ENCODE results near the gene MAST2.

Gene MAST2

GRCh38 chr1:46030074-46030870 lies 226.9 kb downstream of the MAST2 start:
- DNase-seq (ENCODE audit: low read depth) = no peak
- TF ChIP-seq, protein P1, sequence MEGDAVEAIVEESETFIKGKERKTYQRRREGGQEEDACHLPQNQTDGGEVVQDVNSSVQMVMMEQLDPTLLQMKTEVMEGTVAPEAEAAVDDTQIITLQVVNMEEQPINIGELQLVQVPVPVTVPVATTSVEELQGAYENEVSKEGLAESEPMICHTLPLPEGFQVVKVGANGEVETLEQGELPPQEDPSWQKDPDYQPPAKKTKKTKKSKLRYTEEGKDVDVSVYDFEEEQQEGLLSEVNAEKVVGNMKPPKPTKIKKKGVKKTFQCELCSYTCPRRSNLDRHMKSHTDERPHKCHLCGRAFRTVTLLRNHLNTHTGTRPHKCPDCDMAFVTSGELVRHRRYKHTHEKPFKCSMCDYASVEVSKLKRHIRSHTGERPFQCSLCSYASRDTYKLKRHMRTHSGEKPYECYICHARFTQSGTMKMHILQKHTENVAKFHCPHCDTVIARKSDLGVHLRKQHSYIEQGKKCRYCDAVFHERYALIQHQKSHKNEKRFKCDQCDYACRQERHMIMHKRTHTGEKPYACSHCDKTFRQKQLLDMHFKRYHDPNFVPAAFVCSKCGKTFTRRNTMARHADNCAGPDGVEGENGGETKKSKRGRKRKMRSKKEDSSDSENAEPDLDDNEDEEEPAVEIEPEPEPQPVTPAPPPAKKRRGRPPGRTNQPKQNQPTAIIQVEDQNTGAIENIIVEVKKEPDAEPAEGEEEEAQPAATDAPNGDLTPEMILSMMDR (conservative IDR thresholded peaks at IDR 0.05; ENCODE audit: low read depth, low read length) = no peak
- no peak overlapping the region for H3K4me3 ChIP-seq (ENCODE audit: low read length)

- no peak overlapping the region for H3K4me3 ChIP-seq (ENCODE audit: low read length)
- TF ChIP-seq, protein P1 (conservative IDR thresholded peaks at IDR 0.05; ENCODE audit: low read depth, low read length) = no peak
- no peak for DNase-seq (ENCODE audit: low read depth)
These were observed 227.7 kb downstream of the MAST2 start for GRCh38 chr1:46030876-46031660.

GRCh38 chr1:46034601-46035516 lies 231.4 kb downstream of the MAST2 start:
- TF ChIP-seq, protein P1 (conservative IDR thresholded peaks at IDR 0.05; ENCODE audit: low read depth, low read length) = no peak
- DNase-seq (ENCODE audit: low read depth) = no peak
- no peak overlapping the region for H3K4me3 ChIP-seq (ENCODE audit: low read length)

- DNase-seq (ENCODE audit: low read depth) = peak; percentile 39
- no peak overlapping the region for H3K4me3 ChIP-seq (ENCODE audit: low read length)
- TF ChIP-seq, protein P1 (conservative IDR thresholded peaks at IDR 0.05; ENCODE audit: low read depth, low read length) = peak; percentile 99
These were observed 233.8 kb downstream of the MAST2 start for GRCh38 chr1:46036894-46037839.

- no peak overlapping the region for H3K4me3 ChIP-seq (ENCODE audit: low read length)
- TF ChIP-seq, protein P1 (conservative IDR thresholded peaks at IDR 0.05; ENCODE audit: low read depth, low read length) = no peak
- DNase-seq (ENCODE audit: low read depth) = no peak
These were observed 236.2 kb downstream of the MAST2 start for GRCh38 chr1:46039571-46040052.

DNA sequence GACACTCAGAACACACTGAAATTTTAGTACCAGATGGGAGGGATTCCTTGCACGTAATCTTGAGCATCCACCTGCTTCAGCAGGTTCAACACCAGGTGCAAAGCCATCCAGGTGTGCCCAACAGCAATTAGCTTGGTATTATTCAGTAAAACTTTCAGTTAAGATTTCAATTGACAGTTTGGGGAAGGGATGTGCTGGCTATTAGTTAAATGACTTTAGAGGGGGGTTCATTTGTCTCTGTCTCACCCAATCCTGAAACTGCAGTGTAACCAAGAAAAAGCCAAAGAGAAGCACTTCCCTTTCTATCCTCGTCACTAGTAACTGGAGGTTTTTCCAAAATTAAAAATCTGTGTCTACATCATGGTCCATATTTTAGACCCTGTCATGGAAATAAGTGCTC lies 238.1 kb downstream of the MAST2 start:
- no peak for DNase-seq (ENCODE audit: low read depth)
- TF ChIP-seq, protein P1 (conservative IDR thresholded peaks at IDR 0.05; ENCODE audit: low read depth, low read length) = no peak
- no peak overlapping the region for H3K4me3 ChIP-seq (ENCODE audit: low read length)

All from retinal pigment epithelial cell (primary cell).